KMS-11 (cell line): ENCODE data around the gene UROS.

Experiments
- H2AFZ ChIP-seq: fragments of 200-600 bp; sonication (generic); 2 replicates; pipeline ENCODE4 v1.6.1; 2016; ENCODE audit warnings: antibody characterized with exemption, mixed run types, low read depth
- H3K27ac ChIP-seq: fragments of 200-600 bp; sonication (generic); 2 replicates; pipeline ENCODE4 v1.6.1; 2016; ENCODE audit warnings: mild to moderate bottlenecking, mixed run types
- H3K27me3 ChIP-seq: fragments of 200-600 bp; sonication (generic); 2 replicates; pipeline ENCODE4 v1.6.1; 2017; ENCODE audit warnings: mild to moderate bottlenecking, low read depth, mixed run types, moderate library complexity; ENCODE audit not compliant: insufficient read depth
- H3K36me3 ChIP-seq: fragments of 200-600 bp; sonication (generic); 2 replicates; pipeline ENCODE4 v1.6.1; 2017; ENCODE audit warnings: mild to moderate bottlenecking, mixed run types; ENCODE audit not compliant: insufficient read depth
- H3K4me1 ChIP-seq: fragments of 200-600 bp; sonication (generic); 2 replicates; pipeline ENCODE4 v1.6.1; 2016; ENCODE audit warnings: mild to moderate bottlenecking, low read depth, mixed run types; ENCODE audit not compliant: poor library complexity, severe bottlenecking
- H3K4me2 ChIP-seq: fragments of 200-600 bp; sonication (generic); 2 replicates; pipeline ENCODE4 v1.7.0; 2016; ENCODE audit warnings: mild to moderate bottlenecking, mixed run types
- H3K4me3 ChIP-seq: fragments of 200-600 bp; sonication (generic); IDR thresholded peaks from 2 replicates; pipeline ENCODE4 v1.6.1; 2017; ENCODE audit warnings: low read depth, low read length, mixed read lengths; ENCODE audit not compliant: insufficient read depth
- H3K79me2 ChIP-seq: fragments of 200-600 bp; sonication (generic); 2 replicates; pipeline ENCODE4 v1.6.1; 2016; ENCODE audit warnings: low read depth, mixed run types; ENCODE audit not compliant: insufficient read depth
- H3K9ac ChIP-seq: fragments of 200-600 bp; sonication (generic); 2 replicates; pipeline ENCODE4 v1.6.1; 2016; ENCODE audit warnings: mild to moderate bottlenecking, mixed run types
- H4K20me1 ChIP-seq: fragments of 200-600 bp; sonication (generic); 2 replicates; pipeline ENCODE4 v1.6.1; 2016; ENCODE audit warnings: mild to moderate bottlenecking, mixed run types; ENCODE audit not compliant: insufficient read depth
- TF ChIP-seq, protein P1 (sequence below): fragments of 200-600 bp; sonication (generic); conservative IDR thresholded peaks from 2 replicates; pipeline ENCODE4 v1.6.1; 2017; ENCODE audit warnings: low read depth, mild to moderate bottlenecking, antibody characterized with exemption, low read length, moderate library complexity, mixed read lengths

UROS gene

DNA sequence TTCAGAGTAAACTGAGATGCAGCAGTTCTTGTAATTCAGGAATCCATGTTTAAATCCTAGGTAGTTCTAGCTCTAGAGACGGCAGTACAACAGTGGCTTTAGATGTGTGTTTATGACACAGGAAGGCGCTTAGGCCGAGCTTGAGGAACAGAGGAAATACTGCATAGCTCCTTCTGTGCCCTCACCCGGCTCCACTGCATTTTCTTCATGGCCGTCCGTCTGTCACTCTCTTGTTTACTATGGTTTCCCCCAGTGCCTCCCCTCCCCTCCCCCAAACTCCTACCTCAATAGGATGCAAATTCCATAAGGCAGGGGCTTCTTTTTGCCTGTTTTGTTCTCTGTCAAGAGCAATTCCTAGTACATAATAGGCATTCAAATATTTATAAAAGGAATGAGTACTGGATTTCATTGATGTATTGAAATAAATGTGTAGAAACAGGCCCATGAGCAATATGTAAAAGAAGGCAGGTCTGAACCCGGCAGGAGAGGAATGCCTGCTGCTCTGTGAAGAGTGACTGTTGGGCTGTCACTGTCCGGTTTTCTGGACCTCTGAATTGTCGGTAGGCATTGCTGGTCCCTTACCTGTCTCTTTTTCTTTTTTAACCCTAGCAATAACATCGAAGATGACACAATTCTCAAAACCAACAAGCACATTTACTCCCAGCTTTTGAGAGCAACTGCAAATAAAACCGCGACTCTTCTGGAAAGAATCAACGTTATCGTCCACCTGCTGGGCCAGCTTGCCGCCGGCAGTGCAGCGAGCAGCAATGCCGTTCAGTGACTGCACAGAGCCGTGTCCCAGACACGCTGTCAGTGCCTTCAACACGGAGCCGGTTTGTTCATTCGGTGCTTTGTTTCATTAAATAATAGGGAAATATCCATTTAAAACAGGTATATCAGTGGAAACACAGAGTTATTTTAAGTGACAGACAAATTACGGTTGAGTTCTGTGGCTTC is 60.1 kb downstream of the UROS start:
- H3K4me2 ChIP-seq, result no peak overlapping the region
- H3K36me3 ChIP-seq, result no peaks in the 10 kb centered on the region
- no peaks in the 10 kb centered on the region for H3K79me2 ChIP-seq
- H4K20me1 ChIP-seq, result no peaks in the 10 kb centered on the region
- no peak overlapping the region for H2AFZ ChIP-seq
- TF ChIP-seq, protein P1, sequence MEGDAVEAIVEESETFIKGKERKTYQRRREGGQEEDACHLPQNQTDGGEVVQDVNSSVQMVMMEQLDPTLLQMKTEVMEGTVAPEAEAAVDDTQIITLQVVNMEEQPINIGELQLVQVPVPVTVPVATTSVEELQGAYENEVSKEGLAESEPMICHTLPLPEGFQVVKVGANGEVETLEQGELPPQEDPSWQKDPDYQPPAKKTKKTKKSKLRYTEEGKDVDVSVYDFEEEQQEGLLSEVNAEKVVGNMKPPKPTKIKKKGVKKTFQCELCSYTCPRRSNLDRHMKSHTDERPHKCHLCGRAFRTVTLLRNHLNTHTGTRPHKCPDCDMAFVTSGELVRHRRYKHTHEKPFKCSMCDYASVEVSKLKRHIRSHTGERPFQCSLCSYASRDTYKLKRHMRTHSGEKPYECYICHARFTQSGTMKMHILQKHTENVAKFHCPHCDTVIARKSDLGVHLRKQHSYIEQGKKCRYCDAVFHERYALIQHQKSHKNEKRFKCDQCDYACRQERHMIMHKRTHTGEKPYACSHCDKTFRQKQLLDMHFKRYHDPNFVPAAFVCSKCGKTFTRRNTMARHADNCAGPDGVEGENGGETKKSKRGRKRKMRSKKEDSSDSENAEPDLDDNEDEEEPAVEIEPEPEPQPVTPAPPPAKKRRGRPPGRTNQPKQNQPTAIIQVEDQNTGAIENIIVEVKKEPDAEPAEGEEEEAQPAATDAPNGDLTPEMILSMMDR, result no peak
- H3K9ac ChIP-seq, result no peak overlapping the region
- no peak overlapping the region for H3K27ac ChIP-seq
- H3K4me1 ChIP-seq, result no peaks in the 10 kb centered on the region
- no peak overlapping the region for H3K4me3 ChIP-seq
- H3K27me3 ChIP-seq, result no peaks in the 10 kb centered on the region

DNA sequence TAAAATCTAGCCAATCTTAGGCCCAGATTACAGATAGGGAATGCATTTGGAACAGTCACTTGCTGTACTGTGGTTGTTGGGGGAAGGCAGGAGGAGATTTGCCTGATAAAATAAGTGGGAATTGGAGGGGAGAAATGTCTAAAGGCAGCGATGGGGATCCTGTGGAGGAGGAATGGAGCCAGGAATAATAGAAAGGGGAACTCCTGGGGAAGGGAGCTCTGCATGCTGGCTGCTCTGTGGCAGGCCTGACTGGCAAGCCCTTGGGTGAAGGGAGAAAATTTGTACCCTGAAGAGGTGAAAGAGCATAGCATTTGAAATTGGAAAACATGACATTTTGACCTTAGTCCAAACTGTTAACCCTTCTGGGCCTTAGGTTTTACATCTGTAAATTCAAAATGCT is 61.1 kb downstream of the UROS start:
- H3K4me1 ChIP-seq, result no peaks in the 10 kb centered on the region
- H3K27ac ChIP-seq, result no peak overlapping the region
- H3K4me3 ChIP-seq, result no peak overlapping the region
- H4K20me1 ChIP-seq, result no peaks in the 10 kb centered on the region
- H3K9ac ChIP-seq, result no peak overlapping the region
- no peaks in the 10 kb centered on the region for H3K27me3 ChIP-seq
- no peaks in the 10 kb centered on the region for H3K36me3 ChIP-seq
- TF ChIP-seq, protein P1, result no peak
- H3K4me2 ChIP-seq, result no peak overlapping the region
- H3K79me2 ChIP-seq, result no peaks in the 10 kb centered on the region
- no peak overlapping the region for H2AFZ ChIP-seq

DNA sequence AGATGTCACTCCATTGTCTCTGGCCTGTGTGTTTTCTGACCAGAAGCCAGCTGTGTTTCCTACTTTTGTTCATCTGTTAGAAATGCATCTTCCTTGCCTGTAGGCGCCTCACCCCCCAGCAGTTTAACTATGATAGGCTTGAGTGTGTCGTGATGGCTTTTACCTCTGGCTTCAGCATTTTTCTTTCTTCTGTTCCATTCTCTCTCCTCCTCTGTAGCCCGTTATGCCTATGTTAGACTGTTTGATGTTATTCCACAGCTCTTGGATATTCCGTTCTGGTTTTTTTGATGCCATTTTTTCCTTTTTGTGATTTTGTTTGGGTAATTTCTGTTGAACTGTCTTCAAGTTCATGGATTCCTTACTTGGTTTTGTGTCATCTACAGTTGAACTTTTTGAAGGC is 65.3 kb downstream of the UROS start:
- Histone ChIP-seq H3K36me3 (no peaks in the 10 kb centered on the region; the same call in 1 of the 2 replicates), H3K27me3 (no peaks in the 10 kb centered on the region), H3K27ac (no peak overlapping the region), H3K79me2 (no peaks in the 10 kb centered on the region), H4K20me1 (no peaks in the 10 kb centered on the region), H2AFZ (no peak overlapping the region), H3K4me1 (no peaks in the 10 kb centered on the region), H3K9ac (no peak overlapping the region), H3K4me3 (no peak overlapping the region), H3K4me2 (no peak overlapping the region)
- TF ChIP-seq, protein P1, result no peak

DNA sequence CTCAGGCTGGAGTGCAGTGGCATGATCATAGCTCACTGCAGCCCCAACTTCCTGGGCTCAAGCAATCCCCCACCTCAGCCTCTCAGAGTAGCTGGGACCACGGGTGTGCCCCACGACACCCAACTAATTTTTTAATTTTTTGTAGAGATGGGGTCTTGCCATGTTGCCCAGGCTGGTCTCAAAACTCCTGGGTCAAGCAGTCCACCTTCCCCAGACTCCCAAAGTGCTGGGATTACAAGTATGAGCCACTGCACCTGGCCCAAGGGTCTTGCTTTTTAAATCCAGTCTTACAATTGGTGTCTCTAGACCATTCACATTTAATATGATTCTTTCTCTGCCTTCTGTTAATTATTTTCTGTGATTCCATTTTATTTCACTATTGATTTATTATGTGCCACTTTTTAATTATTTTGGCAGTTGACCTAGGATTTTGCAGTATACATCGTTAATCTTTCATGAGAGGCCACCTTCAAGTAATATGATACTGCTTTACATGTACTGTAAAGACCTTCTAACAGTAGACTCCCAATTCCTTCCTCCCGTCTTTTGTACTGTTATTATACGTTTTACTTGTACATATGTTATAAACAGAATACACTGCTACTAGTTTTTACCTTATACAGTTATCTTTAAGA is 66.1 kb downstream of the UROS start:
- Histone ChIP-seq H3K4me2 (no peak overlapping the region), H2AFZ (no peak overlapping the region), H3K27ac (no peak overlapping the region), H3K36me3 (no peaks in the 10 kb centered on the region; the same call in 1 of the 2 replicates), H3K9ac (no peak overlapping the region), H4K20me1 (no peaks in the 10 kb centered on the region), H3K4me3 (no peak overlapping the region), H3K79me2 (no peaks in the 10 kb centered on the region), H3K4me1 (no peaks in the 10 kb centered on the region), H3K27me3 (no peaks in the 10 kb centered on the region)
- TF ChIP-seq, protein P1, result no peak
